Measurements from ENCODE around the gene APRT.
A peak's percentile ranks its signal among the peaks of the same experiment; 100 is the strongest.

Gene APRT

GRCh38 chr16:88822281-88823040 lies 10.7 kb upstream of the APRT start:
- no peak for DNase-seq (ENCODE audit: low read depth in 3 of 3)

GRCh38 chr16:88821168-88821850 lies 9.6 kb upstream of the APRT start:
- DNase-seq (ENCODE audit: low read depth in 3 of 3), result no peak

DNA sequence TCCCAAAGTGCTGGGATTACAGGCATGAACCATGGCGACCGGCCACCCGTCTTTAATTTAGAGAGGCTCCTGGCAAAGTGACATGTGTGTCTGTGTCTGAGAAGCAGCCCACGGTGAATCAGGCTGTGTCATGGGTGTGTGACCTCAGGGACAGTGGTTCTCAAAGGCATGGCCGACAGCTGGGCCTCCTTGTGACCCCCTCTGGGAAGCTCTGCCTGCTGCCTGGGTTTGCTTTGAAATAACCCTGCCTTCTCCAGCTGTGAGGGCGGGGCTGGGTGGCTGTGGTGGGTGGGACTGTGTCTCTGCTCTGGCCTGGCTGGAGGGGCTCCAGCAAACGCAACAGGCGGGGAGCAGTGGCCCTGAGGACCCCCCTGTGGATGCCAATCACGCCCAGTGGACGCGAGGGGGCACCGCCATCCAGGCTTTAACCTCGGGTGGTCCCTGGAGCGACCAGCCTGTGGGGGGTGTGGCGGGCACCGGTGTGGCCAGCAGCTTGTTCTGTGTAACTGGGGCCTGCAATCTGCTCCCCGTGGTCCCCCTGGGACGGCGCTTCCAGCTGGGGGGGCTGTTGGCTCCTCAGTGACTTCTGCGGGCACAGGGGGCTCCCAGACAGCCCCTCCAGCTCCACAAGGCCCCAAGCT lies 8.8 kb upstream of the APRT start:
- no peak for DNase-seq (ENCODE audit: low read depth in 3 of 3)

GRCh38 chr16:88819126-88819525 lies 7.4 kb upstream of the APRT start:
- no peak for DNase-seq (ENCODE audit: low read depth in 3 of 3)

GRCh38 chr16:88818575-88818874 lies 6.8 kb upstream of the APRT start:
- DNase-seq (ENCODE audit: low read depth in 3 of 3), result no peak

- no peak for DNase-seq (ENCODE audit: low read depth in 3 of 3)
These were observed 6.3 kb upstream of the APRT start for GRCh38 chr16:88817785-88818574.

DNA sequence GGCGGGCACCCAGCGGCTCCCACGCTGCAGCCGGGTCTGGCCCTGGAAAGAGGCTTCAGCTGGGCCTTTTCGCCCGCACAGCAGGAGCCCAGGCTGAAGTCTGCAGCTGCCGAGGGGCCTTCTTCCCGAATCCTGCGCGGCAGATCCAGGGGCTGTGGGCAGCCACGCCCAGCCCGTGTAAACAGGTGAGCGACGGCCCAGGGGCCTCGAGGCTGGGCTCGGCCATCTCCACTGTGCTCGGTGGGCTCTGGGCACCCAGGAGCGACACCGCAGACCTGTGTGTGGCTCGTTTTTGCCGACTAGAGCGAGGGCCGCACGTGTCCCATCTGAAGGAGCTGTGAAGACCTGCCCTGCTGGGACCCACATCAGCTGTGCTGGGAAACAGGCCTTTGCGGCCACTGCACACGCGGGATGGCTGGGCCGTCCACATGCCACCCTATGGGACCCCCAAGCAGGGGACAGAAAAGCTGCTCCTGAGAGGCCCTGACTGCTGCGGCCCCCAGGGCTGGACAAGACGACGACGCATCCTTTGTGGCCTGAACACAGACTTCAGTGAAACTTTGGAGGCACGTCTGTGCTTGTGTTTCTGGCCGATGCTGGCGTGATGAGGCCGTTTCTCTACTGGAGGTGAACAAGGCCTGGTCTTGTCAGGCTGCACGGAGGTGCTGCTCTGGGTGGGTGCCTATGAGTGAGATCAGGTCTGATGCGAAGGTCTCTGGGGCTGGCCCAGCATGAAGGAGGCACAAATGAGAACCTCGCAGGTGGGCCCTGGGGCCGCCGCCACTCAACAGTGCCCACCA lies 5.2 kb upstream of the APRT start:
- no peak for DNase-seq (ENCODE audit: low read depth in 3 of 3)

- DNase-seq (ENCODE audit: low read depth in 3 of 3), result no peak
These were observed 4.3 kb upstream of the APRT start for GRCh38 chr16:88815901-88816589.

DNA sequence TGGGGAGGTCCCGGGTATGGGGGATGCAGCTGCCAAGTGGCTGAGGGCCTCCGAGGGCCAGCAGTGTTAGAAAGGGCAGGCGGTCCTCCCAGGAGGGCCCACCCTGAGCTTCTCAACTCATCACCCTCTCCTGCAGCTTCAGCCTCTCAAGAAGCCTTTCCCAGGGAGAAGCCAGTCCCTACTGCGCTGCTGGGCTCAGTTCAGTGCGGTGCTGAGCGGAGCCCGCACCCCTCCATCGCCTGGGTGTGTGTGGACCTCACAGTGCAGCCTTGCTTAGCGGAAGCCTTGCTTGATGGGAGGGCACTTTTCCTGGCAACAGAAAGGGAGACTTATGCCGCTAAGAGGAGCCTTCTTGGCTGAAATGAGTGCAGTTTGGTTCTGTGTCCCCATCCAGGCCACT lies 3.5 kb upstream of the APRT start:
- DNase-seq (ENCODE audit: low read depth in 3 of 3), result no peak

GRCh38 chr16:88814144-88814502 lies 2.4 kb upstream of the APRT start:
- no peak for DNase-seq (ENCODE audit: low read depth in 3 of 3)

- no peak for DNase-seq (ENCODE audit: low read depth in 3 of 3)
These were observed 1.8 kb upstream of the APRT start for GRCh38 chr16:88813269-88814143.

DNA sequence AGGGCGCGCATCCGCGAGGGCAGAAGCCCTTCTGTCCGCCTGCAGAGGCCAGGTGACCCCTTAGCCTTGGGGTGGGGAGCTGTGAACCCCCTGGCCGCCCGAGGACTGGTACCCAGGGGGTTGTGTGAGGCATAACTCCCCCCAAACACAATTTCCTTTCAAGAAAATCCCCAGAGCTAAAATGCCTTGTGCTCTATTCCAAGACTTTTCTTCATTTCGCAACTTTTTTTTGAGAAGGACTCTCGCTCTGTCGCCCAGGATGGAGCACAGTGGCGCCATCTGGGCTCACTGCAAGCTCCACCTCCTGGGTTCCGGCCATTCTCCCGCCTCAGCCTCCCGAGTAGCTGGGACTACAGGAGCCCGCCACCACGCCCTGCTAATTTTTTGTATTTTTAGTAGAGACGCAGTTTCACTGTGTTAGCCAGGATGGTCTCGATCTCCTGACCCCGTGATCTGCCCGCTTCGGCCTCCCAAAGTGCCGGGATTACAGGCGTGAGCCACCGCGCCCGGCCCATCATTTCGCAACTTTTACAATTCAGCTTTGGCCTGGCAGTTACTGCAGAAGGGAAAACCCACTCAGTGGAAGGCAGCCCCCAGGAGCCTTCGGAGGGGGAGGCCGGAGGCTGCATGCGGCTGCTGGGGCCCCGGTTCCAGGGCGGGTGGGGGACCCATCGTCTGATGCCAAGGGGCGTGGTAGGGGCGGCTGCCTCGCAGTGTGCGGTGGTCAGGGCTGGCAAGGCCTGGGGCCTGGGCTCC lies 963 bp upstream of the APRT start:
- DNase-seq (ENCODE audit: low read depth in 3 of 3), result no peak

DNA sequence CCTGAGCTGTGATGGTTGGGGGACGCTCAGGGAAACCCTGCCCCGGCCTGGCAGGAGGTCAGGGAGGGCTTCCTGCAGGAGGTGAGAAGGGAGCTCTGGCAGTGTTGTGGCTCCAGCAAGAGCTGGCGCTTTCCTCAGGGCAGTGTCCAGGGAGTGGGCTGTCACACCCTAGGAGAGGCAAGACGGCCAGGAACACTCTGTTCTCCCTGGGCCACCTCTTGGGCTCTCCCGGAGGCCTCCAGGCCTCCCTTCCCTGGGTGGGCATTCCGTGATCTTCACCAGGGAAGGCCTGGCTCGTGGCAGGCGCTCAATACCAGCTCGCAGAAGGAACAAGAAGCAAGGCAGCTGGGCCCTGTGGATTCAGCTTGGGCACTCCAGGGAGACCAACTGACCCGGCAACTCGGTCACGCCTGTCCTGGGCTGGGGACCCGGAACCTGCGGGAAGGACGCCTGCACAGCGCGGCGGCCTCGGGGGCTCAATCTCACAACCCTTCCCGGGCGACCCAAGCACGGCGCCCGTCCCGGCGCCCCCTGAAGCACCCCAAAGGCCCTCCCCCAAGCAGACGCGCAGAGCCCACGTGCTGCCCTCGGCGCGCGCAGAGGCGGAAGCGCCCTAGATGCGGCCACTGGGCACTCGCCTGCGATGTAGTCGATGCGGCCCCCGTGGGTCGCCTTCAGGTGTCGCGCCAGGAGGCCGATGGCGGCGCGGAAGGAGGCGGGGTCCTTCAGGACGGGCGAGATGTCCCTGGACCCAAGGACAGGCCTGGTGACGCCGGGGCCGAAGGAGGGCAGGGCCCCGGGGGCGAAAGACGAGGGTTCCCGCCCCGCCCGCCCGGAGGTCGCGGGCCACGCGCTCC lies 588 bp downstream of the APRT start:
- peak in 1 of 3 donors; percentile 55 for DNase-seq (ENCODE audit: low read depth in 3 of 3)

GRCh38 chr16:88810166-88810911 lies 1.4 kb downstream of the APRT start:
- DNase-seq (ENCODE audit: low read depth in 3 of 3), result no peak

DNA sequence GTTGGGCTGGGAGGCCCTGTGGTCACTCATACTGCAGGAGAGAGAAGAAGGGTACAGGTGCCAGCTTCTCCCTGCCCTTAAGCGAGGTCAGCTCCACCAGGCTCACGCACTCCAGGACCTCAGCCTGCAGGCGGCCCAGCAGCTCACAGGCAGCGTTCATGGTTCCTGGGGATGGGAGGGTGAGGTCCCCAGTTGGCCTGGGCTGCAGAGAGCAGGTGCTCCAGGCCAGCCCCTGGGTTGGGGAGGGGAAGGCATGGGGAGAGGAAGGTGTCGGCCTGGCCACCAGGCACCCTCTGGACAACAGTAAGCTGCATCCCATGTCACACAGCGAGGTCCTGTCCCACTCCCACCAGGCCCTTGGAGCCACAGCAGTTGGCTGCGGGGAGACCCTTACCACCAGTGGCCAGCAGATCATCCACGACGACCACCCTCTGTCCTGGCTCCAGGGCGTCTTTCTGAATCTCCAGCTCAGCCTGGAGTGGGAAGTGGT lies 2.0 kb downstream of the APRT start:
- DNase-seq (ENCODE audit: low read depth in 3 of 3), result no peak

- DNase-seq (ENCODE audit: low read depth in 3 of 3), result no peak
These were observed 2.6 kb downstream of the APRT start for GRCh38 chr16:88809068-88809675.
